Measurements from ENCODE around the gene HOXC5.

HOXC5 gene

DNA sequence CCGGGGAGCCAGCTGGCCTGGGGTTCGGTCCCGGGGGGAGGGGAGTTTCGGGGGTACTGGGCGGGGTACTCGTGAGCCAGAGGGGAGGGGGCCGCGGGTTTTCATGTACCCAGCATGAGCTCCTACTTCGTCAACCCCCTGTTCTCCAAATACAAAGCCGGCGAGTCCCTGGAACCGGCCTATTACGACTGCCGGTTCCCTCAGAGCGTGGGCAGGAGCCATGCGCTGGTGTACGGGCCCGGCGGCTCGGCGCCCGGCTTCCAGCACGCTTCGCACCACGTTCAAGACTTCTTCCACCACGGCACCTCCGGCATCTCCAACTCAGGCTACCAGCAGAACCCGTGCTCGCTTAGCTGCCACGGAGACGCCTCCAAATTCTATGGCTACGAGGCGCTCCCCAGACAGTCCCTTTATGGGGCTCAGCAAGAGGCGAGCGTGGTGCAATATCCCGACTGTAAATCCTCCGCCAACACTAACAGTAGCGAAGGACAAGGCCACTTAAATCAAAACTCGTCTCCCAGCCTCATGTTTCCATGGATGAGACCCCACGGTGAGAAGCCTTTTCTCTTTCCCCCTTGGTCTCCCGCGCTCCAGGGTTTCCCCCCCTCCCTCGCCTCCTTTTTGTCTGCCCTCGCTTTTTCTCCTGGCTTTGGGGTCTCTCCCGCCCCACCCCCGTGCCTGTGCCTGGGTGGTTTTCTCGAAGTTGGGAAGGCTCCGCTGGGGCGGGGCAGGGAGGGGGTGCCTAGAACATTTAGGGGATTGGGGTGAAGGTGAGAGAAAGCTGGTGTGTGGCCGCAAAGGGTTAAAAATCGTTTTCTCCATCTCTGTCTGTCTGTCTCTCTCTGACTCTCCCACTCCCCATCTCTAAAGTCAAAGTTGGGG, 23.4 kb upstream of the HOXC5 start:
- no peak for TF ChIP-seq POLR2AphosphoS5 (IDR thresholded peaks at IDR 0.05; ENCODE audit: low read depth, low read length)
- TF ChIP-seq TAF1 (IDR thresholded peaks at IDR 0.05; ENCODE audit: borderline replicate concordance, insufficient read depth, low read length), result no peak
- TF ChIP-seq SIN3A (IDR thresholded peaks at IDR 0.05; ENCODE audit: borderline replicate concordance, insufficient read depth, low read length), result no peak
- TF ChIP-seq, protein P1, sequence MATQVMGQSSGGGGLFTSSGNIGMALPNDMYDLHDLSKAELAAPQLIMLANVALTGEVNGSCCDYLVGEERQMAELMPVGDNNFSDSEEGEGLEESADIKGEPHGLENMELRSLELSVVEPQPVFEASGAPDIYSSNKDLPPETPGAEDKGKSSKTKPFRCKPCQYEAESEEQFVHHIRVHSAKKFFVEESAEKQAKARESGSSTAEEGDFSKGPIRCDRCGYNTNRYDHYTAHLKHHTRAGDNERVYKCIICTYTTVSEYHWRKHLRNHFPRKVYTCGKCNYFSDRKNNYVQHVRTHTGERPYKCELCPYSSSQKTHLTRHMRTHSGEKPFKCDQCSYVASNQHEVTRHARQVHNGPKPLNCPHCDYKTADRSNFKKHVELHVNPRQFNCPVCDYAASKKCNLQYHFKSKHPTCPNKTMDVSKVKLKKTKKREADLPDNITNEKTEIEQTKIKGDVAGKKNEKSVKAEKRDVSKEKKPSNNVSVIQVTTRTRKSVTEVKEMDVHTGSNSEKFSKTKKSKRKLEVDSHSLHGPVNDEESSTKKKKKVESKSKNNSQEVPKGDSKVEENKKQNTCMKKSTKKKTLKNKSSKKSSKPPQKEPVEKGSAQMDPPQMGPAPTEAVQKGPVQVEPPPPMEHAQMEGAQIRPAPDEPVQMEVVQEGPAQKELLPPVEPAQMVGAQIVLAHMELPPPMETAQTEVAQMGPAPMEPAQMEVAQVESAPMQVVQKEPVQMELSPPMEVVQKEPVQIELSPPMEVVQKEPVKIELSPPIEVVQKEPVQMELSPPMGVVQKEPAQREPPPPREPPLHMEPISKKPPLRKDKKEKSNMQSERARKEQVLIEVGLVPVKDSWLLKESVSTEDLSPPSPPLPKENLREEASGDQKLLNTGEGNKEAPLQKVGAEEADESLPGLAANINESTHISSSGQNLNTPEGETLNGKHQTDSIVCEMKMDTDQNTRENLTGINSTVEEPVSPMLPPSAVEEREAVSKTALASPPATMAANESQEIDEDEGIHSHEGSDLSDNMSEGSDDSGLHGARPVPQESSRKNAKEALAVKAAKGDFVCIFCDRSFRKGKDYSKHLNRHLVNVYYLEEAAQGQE (IDR thresholded peaks at IDR 0.05; ENCODE audit: insufficient read depth in 1 of 2, low read depth in 2 of 2, low read length in 2 of 2), result no peak
- TF ChIP-seq FOXP2 (optimal IDR thresholded peaks at IDR 0.05; ENCODE audit: borderline replicate concordance, extremely low read depth, extremely low read length, insufficient read depth), result no peak

GRCh38 chr12:54010053-54010971, 22.5 kb upstream of the HOXC5 start:
- no peak for TF ChIP-seq SIN3A (IDR thresholded peaks at IDR 0.05; ENCODE audit: borderline replicate concordance, insufficient read depth, low read length)
- no peak for TF ChIP-seq TAF1 (IDR thresholded peaks at IDR 0.05; ENCODE audit: borderline replicate concordance, insufficient read depth, low read length)
- no peak for TF ChIP-seq FOXP2 (optimal IDR thresholded peaks at IDR 0.05; ENCODE audit: borderline replicate concordance, extremely low read depth, extremely low read length, insufficient read depth)
- no peak for TF ChIP-seq POLR2AphosphoS5 (IDR thresholded peaks at IDR 0.05; ENCODE audit: low read depth, low read length)
- TF ChIP-seq, protein P1 (IDR thresholded peaks at IDR 0.05; ENCODE audit: insufficient read depth in 1 of 2, low read depth in 2 of 2, low read length in 2 of 2), result no peak

GRCh38 chr12:54010972-54011664, 21.7 kb upstream of the HOXC5 start:
- TF ChIP-seq TAF1 (IDR thresholded peaks at IDR 0.05; ENCODE audit: borderline replicate concordance, insufficient read depth, low read length), result no peak
- TF ChIP-seq, protein P1 (IDR thresholded peaks at IDR 0.05; ENCODE audit: insufficient read depth in 1 of 2, low read depth in 2 of 2, low read length in 2 of 2), result no peak
- TF ChIP-seq FOXP2 (optimal IDR thresholded peaks at IDR 0.05; ENCODE audit: borderline replicate concordance, extremely low read depth, extremely low read length, insufficient read depth), result no peak
- no peak for TF ChIP-seq POLR2AphosphoS5 (IDR thresholded peaks at IDR 0.05; ENCODE audit: low read depth, low read length)
- no peak for TF ChIP-seq SIN3A (IDR thresholded peaks at IDR 0.05; ENCODE audit: borderline replicate concordance, insufficient read depth, low read length)

DNA sequence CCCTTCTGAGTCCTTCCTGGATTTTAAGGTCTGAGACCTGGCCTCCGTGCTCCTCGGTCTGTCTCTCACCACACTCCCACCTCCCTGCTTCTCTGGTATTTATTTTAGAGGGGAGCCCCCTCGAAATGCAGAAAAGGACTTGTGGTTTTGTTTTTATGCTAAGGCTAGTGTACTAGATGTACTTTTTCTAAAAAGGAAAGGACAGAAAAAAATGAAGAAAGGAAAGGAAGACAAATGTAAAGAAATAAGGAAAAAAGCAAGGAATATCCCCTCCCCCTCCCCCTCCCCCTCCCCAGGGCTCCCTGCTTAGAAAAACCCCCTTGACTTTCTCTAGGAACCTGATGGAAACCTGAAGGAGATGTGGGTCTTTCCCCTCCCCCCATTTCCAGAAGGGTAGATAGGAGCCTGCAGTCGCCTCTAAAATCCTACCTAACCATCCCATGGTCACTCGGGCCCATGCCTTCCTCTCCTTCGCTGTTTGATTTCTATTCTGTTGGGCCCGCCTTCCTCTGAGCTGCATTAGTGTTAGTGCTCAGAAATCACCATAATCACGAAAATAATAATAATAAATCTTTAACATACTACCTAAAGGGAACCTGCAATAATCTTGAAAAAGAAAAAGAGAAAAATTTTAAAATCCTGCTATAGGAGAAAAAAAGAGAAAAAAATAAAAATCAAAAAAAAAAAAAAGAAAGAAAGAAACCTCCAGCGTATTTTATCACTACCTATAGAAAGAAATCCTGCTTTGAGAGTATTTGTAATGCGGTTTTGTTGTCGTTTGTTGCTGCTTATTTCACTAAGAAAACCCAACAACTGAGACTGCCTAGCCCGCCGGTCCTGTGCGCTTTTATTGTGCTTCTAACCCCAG, 21.0 kb upstream of the HOXC5 start:
- no peak for TF ChIP-seq FOXP2 (optimal IDR thresholded peaks at IDR 0.05; ENCODE audit: borderline replicate concordance, extremely low read depth, extremely low read length, insufficient read depth)
- no peak for TF ChIP-seq POLR2AphosphoS5 (IDR thresholded peaks at IDR 0.05; ENCODE audit: low read depth, low read length)
- no peak for TF ChIP-seq TAF1 (IDR thresholded peaks at IDR 0.05; ENCODE audit: borderline replicate concordance, insufficient read depth, low read length)
- TF ChIP-seq, protein P1 (IDR thresholded peaks at IDR 0.05; ENCODE audit: insufficient read depth in 1 of 2, low read depth in 2 of 2, low read length in 2 of 2), result no peak
- TF ChIP-seq SIN3A (IDR thresholded peaks at IDR 0.05; ENCODE audit: borderline replicate concordance, insufficient read depth, low read length), result no peak
